T-helper 1 cell treated with Interleukin-12 subunit alpha and Interleukin-12 subunit beta and Interleukin-4 antibody, amounts not matched to agents 30 ng/mL and 1 ng/mL, for 36 hours (primary cell): ENCODE data around the gene DDX11. TPM values are rescaled to one million over a fixed set of nuclear protein-coding genes. Genes with fewer than 3 reads are reported as not detected.
"Not testable (repeated sequence)": the region's sequence is repeated elsewhere in the genome, so short reads cannot be mapped to it uniquely, and the experiment has no call there.

Experiments used
- intact Hi-C: fragments of 100-400 bp; cut with micrococcal nuclease; formaldehyde crosslinking; loops from one replicate; pipeline ENCODE4 v1.15.1; 2024
- total RNA-seq: library from RNA; stranded (reverse); gene quantifications from 2 replicates; pipeline ENCODE4 v1.2.3, GENCODE V29; 2022

The DDX11 gene
- 126 and 131 TPM in 2 replicates for total RNA-seq

DNA sequence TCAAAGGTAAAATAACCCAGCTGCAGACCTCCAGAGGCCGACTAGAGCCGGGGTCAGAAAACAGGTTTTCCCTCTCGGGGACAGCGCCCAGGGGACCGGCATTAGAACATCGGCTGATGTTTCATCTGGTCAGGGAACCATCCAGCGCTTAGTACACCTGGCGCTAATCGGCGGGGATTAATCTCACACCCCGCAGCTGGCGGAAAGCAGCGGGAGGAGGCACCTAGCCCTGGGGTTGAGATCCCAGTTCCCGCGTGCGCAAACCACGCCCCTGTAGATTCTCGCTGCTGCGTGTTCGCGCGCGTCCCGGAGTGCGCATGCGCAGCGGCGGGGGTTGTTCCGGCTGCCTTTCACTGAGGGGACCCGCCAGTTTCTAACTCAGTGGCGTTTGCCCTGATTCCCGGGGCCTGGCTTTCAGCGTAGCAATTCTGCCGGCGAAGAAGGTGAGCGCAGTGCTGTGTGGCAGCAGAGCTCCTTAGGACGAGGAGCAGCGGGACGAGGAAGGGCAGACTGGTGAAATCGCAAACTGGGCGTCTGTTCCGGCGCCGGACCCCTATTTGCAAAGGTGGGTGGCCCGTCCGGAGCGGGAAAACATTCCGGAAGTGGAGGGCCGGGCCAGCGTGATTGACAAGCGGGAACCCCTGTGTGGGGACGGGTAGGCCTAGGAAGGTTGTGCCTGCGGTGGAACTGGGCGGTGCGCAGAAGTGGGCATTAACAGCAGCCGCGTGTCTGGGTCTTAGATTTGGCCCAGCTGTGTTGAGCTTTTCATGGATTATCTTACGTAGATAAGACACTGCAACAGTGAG lies at the start of gene DDX11:
TSS of gene DDX11 (plus strand) at position 334 of the 806 bp plus-strand sequence. CDS start 4,534 bp downstream, outside the sequence.
- intact Hi-C loops: loop anchor here (1.0 to 5.0 kb wide), 11 partner anchors 43 to 1971 kb away; partner anchors contain the start of genes AMN1, CAPRIN2, DNM1L and ERGIC2

DNA sequence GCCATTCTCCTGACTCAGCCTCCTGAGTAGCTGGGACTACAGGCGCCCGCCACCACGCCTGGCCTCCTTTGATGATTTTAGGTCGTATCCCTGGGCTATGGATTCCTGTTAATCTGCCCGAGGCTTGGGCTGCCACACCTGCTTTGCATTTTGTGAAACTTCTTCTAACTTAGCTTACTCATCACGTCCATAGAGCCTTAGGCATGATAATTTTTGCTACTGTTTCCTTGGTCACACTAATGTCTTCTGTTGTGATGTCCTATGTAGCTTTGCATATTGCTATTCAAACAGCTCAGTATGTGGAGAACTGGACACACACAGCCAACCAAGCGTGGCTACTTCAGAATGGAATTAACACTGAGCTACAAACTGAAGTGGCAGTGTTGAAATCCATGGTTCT lies 47.5 kb upstream of the DDX11 start:
- intact Hi-C loops: no loop called here

GRCh38 chr12:31027006-31027405 lies 46.7 kb upstream of the DDX11 start:
- intact Hi-C loops: not testable (repeated sequence)

GRCh38 chr12:31029468-31029867 lies 44.2 kb upstream of the DDX11 start:
- intact Hi-C loops: no loop called here

- intact Hi-C loops: no loop called here
Observed at GRCh38 chr12:31029916-31030562, 43.6 kb upstream of the DDX11 start.

DNA sequence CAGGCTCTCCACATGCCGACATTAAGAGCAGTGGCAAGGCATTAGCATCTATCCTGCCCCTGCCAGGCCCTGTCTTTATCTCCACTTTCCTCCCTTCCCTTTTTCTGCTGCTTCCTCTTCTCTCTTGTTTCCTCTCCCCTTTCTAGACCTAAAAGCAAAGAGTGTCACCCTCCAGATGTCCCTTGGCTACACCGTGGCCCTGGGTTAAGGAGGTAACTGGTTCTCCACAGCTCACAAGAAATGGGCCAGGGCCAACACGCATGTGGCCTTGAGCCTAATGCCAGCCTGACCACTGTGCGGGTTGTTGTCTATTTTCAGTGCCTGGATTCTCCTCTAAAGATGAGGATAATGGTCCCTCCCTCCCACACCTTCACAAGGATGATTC lies 41.7 kb upstream of the DDX11 start:
- intact Hi-C loops: no loop called here

- intact Hi-C loops: no loop called here
Observed at GRCh38 chr12:31033146-31033545, 40.5 kb upstream of the DDX11 start.

DNA sequence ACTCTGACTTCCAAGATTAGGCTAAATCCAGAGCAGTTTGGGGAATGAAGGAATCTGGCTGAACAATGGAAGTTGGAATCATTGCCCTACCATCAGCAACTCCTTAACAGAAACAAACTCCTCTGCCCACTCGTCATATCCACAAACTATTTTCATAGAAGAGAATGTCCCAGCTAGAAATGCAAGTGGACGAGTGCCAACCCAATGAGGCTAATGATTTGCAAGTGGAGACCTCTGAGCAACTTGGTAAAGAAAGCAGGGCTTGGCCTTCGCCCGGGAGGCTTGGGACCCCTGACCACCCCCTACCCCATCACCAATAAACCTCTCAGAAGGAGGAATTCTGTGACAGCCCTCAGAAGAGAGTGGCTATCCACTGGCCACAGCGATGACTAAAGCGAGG lies 40.0 kb upstream of the DDX11 start:
- intact Hi-C loops: no loop called here

GRCh38 chr12:31034372-31034771 lies 39.3 kb upstream of the DDX11 start:
- intact Hi-C loops: no loop called here

DNA sequence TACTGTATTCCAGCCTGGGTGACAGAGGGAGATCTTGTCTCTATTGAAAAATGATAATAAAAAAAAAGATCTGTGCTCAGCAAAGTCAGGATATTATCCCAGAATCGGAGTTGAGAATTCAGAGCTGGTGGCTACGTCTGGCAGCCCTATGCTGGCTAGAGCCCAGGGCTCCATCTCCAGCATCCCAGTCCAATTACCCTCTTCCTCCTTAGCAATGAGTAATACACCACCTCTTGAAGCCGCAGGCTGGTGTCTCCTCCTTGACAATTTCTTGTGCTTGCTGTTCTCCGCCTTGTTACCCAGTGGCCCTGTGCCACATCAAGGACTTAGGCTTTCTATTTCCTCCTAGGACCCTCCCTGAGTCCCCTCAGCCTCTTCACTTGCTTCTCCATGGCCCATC lies 38.4 kb upstream of the DDX11 start:
- intact Hi-C loops: no loop called here

DNA sequence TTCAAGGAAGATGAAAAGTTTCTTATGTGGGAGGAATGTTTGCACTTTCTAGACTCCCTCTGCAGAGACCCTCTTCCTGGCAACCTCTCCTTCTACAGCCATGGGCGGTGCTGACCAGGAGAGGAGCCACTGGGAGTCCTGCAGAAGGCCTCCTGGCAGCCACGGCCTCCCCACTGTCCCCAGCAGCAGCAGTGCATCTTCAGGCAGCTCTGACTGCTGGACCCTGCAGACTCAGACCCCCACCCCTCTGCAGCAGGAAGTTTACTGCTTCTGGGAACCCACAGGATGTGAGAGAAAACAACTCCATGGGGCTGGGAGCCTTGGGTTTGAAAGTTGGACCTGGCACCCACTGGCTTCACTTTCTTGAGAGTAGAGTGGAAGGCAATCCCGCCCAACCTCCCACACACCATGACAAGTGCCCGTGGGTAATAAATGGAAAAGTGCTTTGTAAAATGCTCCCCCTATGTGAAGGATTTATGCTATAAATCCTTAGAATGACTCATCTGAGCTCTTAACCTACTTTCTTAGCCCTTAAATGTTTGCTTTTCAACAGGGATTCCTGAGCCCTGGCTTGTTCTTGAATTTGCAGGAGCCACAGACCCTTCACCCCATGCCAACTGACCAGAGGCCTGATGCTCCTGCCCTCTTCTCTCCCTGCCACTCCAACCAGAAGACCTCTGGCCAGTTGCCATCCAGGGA lies 37.5 kb upstream of the DDX11 start:
- intact Hi-C loops: no loop called here

GRCh38 chr12:31037028-31037427 lies 36.6 kb upstream of the DDX11 start:
- intact Hi-C loops: no loop called here

DNA sequence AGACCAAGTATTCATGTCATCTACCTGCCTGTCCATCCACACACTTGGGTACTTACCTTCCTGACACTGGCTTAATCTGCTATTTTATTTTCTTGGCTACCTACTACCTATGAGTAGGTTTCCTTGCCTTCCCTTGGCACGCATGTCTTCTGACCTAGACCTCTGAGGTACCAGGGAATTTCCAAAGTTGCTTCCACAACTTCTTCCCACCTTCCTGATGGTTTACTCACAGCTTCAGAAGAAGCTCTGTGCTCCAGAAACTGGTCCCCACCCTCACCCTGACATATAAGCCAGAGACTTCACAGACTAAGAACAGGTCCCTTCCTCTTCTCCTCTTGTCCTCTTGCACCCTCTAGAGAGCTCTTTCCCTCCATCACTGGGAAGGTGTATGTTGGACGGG lies 35.7 kb upstream of the DDX11 start:
- intact Hi-C loops: no loop called here

DNA sequence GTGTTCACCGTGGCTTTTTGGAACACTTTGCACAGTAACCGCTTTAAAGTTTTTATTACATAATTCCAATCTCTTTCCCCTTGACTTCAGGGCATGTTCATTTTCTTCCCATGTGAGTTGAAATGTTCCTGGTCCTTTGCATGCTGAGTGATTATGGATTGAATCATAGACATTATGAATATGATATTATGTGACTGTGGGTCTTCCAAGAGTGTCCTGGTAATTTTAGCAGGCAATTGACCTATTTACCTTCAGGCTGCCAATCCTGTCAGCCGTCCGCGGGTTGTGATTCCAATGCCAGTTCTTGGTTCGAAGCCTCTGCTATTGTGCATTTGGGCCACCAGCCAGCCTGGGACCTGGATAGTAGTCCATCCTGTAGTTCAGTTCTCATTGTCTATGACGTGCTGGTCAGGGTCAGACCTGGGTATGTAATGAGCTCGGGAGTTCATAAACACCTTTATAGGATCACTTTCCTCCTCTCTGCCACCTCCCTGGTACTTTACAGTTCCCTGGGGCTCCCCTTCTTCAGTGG lies 32.6 kb upstream of the DDX11 start:
- intact Hi-C loops: no loop called here

DNA sequence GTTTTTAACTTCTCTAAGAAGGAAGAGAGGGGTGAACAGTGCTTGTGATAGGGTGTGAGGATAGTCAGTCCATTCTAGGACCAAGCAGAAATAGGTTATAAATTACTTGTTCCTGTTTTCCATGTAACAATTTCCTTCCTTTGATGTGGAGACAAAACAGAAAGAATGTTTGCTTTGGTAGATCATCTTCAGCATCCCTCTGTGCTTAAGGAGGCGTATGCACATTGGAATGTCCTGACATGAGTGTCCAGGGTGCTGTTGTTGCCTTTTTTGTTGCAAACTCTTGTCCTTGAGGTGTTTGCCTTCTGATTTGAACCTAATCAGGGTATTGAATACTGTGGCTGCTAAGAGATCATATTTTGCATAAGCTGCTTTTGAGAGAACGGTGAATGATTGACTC lies 23.5 kb upstream of the DDX11 start:
- intact Hi-C loops: loop anchor here (5.0 kb wide), 1 partner anchor 203 kb away; no protein-coding TSS in a partner anchor

GRCh38 chr12:31050548-31050947 lies 23.1 kb upstream of the DDX11 start:
- intact Hi-C loops: loop anchor here (5.0 kb wide), 1 partner anchor 203 kb away; no protein-coding TSS in a partner anchor

GRCh38 chr12:31051692-31052091 lies 22.0 kb upstream of the DDX11 start:
- intact Hi-C loops: loop anchor here (5.0 kb wide), 1 partner anchor 204 kb away; no protein-coding TSS in a partner anchor

DNA sequence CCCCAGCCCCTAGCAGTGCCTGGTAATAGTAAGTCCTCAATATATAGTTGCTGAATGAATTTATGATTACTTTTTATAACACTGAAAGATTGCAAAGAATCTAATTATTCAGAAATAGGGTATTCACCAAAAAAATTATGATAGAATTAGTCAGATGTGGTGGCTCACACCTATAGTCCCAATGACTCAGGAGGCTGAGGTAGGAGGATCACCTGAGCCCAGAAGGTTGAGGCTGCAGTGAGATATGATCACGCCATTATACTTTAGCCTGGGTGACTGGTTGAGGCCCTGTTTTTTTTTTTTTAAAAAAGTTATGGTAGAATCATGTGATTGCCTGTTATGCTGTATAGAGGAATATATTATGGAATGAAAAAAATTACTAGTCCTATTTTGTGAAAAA lies 21.5 kb upstream of the DDX11 start:
- intact Hi-C loops: loop anchor here (5.0 kb wide), 1 partner anchor 205 kb away; no protein-coding TSS in a partner anchor

- intact Hi-C loops: loop anchor here (5.0 kb wide), 1 partner anchor 206 kb away; no protein-coding TSS in a partner anchor
Observed at GRCh38 chr12:31052666-31053439, 20.8 kb upstream of the DDX11 start.

DNA sequence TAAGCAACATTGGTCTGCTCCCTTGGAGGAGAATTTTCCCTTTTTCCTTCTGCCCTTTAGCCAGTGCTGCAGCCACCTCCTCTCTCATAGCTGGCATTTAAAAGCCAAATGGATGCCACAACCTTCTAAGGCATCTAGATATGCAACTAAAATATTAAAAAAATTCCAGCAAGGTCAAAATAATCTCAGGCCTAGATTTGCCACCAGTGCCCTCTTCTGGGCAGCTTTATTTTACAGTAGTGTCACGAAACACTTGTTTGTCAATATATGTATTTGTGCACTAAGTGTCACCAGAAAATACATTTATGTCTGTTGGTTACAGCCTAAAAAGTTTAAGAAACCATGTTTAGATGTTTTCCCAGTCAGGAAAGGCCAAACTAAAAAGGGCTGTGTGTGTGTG lies 19.7 kb upstream of the DDX11 start:
- intact Hi-C loops: loop anchor here (5.0 kb wide), 1 partner anchor 207 kb away; no protein-coding TSS in a partner anchor

- intact Hi-C loops: no loop called here
Observed at GRCh38 chr12:31057671-31058070, 16.0 kb upstream of the DDX11 start.
